HG03066 (cell line): ENCODE measurements around the gene VCL.
"Not testable (repeated sequence)": the region's sequence is repeated elsewhere in the genome, so short reads cannot be mapped to it uniquely, and the experiment has no call there.

Experiments used
- ATAC-seq: cut with Tn5 transposase; IDR thresholded peaks from one replicate; pipeline ENCODE4 v1.9.1; 2021; ENCODE audit warnings: low read depth; ENCODE audit not compliant: unreplicated experiment

The VCL gene

DNA sequence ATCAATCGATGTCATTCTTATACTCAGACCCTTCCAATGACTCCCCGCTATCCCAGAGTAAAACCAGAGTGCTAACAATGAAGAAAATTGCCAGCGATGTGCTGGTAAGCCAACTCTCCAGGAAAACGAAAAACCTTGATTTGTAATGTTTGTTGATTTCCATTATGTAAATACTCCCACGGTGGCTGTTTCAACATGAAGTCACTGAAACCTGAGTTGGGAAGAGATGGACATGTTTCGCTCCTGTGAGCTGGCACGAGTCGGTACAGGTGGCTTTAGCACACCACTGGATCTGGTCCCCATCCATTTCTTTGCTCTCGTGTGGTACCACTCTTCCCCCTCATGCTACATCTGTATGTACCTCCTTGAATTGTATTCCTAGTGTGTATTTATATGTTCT lies 99.9 kb downstream of the VCL start:
- ATAC-seq: no peak

DNA sequence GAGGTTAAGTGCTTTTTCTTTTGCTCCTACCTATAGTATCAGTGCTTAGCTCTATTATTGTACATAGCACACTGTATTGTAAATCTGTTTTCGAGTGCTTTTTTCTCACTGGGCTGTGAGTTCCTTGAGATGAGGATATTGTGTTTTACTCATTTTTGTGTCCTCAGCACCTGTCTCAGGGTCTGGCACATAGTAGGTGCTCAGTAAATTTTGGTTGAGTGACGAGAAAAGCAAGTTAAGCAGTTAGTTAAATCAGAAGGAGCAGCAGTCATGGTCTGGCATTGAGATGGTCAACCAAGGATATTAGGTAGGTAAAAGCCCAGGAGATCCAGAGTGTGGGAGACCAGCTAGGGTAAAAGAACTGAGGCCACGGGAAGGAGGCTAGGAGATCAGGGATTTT lies 101.5 kb downstream of the VCL start:
- no peak for ATAC-seq

DNA sequence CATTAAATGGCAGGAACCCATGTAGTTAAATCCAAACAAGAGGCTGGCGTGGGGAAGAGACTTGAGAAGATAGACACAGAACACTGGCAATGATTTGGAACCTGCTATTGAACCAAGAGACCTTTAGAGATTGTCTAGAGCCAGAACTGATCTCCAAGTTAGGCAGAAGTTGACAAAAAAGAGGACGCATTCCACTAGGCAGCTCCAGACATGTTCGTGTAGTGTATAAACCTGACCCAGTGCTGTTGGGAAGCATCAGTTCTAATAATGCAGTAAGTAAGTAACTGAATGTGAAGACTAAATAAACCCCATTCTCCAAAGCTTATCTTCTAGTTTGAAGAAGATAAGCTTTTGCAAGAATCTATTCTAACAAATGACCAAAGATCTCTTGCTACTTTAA lies 101.9 kb downstream of the VCL start:
- ATAC-seq: no peak

DNA sequence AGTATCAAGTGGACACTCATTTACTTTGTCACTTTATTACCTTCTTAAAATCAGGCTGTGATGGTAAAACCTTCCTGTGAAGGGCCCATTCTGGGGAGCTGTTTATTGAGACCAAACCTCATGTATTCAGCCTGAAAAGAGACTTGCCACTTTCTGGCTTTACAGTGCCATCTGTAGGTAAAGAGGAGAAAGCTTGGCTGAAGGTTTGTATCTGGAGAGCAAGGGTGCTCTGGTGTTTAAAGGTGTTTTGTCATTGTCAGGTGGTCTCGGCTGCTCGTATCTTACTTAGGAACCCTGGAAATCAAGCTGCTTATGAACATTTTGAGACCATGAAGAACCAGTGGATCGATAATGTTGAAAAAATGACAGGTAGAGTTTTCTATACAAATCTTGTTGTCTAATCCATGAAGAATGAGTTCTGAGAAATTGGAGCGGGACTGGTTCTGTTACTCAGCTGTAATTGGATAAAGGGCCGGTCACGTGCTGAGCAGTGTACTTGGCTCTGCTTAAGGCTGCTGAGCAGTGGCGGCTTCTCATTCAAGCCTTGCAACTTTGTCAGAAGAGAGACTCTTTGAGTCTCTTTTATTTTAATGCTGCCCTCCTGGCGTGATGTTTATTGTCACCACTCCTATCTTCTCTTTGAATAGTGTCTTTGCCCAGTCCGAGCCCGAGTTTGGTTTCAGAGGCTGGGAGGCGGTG lies 105.8 kb downstream of the VCL start:
- no peak for ATAC-seq

DNA sequence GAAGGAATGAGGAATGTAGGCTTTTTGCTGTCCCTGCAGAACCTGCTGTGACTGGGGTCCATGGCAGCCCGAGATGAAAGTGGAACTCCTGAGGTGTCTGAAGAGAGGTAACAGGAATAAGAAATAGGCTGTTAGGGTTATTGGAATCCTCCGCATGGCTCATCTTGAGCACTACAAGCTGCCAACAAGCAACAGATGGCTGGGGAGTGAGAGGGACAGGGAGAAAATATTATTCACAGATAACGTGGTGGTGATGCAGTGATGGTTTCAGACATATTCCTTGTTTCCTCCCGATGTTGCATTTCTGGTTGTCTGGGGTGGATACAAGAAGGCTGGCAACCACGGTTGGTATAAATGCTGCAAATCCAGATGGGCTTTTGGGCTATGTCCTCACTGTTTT lies 106.6 kb downstream of the VCL start:
- ATAC-seq: no peak

DNA sequence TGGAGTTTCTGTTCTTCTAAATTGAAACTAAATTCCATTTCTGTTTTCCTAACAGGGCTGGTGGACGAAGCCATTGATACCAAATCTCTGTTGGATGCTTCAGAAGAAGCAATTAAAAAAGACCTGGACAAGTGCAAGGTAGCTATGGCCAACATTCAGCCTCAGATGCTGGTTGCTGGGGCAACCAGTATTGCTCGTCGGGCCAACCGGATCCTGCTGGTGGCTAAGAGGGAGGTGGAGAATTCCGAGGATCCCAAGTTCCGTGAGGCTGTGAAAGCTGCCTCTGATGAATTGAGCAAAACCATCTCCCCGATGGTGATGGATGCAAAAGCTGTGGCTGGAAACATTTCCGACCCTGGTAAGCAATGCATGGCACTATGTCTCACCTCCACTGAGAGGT lies 107.1 kb downstream of the VCL start:
- no peak for ATAC-seq

DNA sequence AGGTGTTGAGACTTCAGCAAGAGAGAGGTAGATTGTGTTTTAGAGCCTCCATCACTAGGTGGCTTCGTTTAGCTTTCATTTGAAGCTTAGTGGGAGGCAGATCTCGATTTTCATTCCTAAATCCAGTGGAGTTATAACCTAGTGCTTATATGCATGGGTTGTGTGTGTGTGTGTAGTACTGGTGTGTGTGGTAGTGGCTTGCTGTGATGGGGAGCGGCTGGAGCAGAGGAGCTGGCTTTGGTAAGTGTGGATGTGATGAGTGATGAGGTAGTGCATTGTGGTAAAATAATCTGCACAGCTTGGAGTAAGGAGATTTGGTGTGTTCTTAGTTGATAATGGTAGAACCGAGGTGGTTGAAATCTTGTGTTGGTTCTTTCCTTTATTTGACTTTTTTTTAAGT lies 109.5 kb downstream of the VCL start:
- ATAC-seq: no peak

DNA sequence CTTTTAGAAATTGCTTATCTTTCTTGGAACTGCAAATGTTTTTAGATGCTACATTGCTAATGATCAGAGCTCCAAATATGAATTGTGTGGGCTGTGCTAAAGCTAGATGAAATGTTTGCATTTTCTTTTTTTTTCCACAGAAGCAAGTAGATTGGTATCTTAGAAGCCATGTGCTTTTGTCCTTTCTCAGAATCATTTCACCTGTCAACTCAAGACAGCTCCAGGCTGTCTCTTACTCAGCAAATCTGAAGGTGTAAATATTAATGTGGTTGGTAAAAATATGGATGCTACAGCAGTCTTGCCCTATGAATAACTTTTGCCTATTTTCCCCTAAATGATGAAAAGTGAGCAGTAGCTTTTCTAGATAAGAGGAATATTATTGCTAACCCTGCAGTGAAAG lies 111.5 kb downstream of the VCL start:
- no peak for ATAC-seq

DNA sequence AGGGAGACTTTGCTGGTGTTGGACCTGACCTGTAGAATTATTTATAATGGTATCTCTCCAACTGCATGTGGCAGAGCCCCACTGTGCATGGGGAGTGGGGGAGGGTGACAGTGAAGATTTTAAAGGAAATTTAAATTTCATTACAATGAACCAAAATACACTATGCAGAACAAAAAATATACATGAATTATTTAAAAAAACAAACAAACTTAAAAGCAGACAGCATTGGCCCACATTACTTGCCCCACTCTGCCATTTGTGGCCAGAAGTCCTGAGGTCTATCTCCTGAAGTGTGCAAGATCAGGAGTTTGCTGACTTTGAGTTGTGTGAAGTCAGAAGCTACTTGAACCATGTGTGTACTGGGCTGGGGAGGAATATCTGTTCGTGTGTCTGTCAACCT lies 112.2 kb downstream of the VCL start:
- no peak for ATAC-seq

DNA sequence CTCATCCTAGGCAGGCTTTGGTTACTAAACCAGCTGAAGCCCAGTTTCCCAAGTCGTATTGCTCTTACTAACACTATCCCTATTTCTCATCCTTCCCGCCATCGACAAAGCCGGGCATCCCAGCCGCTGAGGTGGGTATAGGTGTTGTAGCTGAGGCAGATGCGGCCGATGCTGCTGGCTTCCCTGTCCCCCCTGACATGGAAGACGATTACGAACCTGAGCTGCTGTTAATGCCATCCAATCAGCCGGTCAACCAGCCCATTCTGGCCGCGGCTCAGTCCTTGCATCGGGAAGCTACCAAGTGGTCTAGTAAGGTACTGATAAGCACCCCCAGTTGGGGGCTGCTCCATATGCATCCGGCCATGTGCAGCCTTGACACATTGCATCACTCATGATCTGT lies 113.9 kb downstream of the VCL start:
- no peak for ATAC-seq

DNA sequence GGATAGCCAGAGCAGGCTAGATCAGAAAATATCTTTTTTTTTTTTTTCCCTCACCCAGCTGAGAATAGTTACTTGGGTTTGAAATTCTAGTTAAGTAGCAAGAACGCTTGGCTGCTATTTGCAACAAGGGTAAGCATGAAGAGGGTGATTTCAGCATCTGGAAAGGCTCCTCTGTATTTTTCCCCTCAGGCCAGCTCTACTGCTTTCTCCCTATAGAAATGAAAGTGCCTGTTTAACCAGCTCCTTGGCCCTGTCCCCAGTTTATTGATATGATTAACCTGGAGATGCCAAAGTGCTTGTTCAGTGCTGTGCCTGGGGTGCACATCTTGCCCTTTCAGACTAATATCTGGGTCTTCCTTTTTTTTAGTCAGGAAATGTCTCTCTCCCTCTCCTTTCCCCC lies 115.6 kb downstream of the VCL start:
- no peak for ATAC-seq

DNA sequence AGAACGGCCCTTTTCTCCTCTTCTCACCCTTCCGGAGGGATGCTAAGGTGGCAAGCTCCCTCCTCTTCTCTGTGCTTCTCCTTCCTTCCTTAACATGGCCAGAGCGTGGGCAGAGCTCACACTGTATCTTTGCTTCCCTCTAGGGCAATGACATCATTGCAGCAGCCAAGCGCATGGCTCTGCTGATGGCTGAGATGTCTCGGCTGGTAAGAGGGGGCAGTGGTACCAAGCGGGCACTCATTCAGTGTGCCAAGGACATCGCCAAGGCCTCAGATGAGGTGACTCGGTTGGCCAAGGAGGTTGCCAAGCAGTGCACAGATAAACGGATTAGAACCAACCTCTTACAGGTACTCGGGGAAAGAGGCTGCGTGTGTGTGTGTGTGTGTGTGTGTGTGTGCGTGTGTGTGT lies 116.1 kb downstream of the VCL start:
- no peak for ATAC-seq

DNA sequence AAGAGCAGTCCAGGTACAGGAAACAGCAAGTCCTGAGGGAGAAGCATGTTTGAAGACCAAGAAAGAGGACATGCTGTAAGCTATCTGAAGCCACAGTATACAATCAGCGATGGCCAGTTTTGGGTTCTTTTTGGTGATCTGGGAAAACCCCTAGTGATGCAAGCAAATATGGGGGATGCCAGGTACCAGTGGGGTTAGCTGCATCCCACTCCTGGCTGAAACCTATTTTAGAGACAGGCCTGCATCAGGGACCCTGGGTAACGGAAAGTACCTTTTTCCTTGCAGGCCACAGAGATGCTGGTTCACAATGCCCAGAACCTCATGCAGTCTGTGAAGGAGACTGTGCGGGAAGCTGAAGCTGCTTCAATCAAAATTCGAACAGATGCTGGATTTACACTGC lies 119.8 kb downstream of the VCL start:
- ATAC-seq: no peak

DNA sequence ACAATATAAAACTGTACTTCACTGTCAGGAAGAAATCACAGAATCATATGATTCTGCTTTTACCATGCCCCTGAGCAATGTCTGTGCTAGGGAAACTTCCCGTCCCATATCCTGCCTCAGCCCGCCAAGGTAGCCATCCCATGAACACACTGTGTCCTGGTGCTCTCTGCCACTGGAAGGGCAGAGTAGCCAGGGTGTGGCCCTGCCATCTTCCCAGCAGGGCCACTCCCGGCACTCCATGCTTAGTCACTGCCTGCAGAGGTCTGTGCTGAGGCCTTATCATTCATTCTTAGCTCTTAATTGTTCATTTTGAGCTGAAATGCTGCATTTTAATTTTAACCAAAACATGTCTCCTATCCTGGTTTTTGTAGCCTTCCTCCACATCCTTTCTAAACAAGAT lies 120.9 kb downstream of the VCL start:
- ATAC-seq: no peak

DNA sequence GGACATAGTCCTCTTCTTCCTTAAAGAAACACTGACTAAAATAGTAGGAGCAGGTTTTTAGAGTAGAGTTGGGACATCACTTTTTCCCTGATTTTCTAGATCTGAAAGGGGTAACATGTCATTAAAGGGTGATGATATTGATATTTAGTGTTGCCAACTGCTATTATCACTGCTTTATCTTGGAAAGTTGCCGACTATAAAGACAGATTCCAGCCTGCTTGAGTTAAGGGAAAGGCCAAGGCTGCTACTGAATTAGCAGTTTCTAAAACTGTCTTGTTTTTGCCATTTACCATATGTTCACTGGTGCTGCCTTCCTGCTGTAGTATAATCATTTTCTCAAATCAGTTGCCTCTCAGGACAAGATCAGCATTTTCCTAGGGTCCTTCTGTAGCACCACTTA lies 123.0 kb downstream of the VCL start:
- no peak for ATAC-seq

DNA sequence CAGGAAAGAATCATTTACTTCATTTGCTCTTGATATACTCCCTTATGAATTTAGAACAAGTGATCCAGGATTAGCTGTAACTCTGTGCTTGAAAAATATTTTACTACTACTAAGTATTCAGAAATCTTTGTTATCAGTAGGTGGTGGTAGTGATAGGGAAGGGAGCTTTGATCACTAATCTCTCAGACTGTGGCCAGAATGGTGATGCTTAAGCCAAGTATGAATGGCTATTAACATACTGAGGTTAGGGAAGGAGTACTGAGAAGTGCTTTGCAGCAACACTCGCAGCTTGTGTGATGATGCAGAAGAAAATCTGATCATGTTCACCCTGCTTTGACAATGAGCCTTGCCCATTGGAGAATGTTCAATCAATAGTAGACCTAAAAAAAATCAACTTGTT lies 123.5 kb downstream of the VCL start:
- no peak for ATAC-seq

DNA sequence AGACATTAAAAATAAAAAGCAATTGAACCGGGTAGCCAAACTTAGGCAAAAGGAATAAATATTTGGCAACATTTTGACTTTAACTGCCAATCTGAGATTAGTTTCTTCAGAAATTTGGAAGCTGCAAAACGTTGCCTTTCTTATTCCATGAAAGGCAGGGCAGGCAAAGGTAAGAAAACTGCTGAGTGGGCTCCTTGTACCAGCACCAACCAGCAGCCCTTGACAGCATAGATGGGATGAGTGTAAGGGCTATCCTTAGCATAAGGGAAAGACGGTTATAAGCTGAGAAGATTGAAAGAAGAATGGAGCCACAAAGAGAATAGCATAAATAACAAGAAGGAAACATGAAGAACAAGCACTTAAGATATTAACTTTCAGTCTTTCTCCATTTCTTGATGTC lies 124.1 kb downstream of the VCL start:
- ATAC-seq: no peak

DNA sequence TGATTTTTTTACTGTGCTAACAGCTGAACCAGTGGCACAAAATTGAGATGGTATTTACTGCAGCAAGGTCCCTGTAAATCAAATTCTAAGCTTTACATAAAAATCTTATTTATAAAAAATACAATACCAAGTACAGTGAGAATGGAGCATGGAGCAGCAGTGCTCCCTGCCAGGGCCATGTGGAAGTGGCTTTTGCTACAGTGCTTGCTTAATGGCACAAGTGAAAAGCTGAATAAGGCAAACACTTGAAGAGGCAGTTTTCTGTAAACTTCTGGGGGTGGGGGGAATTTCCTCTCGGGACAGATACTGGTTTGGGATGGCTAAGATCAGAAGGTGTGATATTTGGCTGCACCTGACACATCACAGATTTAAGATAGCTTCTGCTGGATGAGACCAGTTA lies 125.2 kb downstream of the VCL start:
- ATAC-seq: no peak

DNA sequence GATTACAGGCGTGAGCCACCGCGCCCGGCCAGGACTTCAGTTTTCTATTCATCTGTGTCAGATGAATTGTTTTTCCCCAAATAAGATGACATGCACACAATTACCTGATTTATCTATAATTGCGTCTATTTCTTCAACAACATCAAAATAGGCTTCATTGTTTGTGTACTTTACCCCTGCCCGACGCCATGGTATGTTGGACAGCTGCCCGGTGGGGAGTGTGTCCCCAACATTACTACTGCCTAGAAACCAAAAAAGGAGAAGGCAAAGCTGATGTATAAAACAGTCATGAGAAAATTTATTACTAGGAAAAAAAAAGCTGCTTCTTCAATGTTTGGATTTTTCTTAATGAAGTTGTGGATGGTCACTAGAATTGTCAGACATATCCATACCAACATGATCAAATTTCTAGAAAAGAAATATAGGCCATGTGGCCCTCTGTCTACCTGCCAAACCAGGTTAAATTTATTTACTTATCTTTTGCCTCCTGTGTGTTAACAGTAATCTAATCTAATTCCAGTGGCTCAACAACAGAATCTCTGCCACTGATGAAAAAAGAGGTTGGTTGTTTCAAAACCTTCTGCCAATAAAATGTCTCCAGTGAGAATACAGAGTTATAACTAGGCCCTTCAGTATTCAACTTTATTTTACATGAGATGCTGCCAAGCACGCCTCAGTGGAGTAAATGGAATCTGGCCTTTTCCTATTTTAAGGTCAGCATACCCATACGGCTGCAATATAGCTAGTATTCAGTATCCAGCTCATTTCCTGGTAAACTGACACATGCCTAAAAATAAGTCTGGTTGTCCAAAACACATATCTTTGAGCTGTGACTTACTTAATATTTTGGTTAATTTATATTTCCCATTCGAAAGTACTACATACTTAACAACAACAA lies 136.3 kb downstream of the VCL start:
- no peak for ATAC-seq

DNA sequence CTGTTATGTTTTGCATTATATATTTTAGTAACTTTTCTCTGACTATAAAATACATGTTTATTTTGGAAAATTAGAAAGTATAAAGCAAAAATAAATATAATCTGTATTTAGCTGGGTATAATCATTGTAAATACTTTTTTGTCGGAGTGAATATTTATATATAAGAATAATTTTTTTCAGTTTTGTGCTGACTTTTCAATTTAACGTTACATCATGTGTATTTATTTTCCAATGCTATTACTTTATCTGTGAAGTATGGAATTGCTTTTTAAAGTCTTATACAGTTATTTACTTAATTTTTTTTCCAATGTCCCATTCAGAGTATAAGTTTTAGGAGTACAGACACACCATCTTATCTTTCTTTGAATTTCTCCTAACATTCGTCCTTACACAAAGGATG lies 137.5 kb downstream of the VCL start:
- ATAC-seq: no peak

DNA sequence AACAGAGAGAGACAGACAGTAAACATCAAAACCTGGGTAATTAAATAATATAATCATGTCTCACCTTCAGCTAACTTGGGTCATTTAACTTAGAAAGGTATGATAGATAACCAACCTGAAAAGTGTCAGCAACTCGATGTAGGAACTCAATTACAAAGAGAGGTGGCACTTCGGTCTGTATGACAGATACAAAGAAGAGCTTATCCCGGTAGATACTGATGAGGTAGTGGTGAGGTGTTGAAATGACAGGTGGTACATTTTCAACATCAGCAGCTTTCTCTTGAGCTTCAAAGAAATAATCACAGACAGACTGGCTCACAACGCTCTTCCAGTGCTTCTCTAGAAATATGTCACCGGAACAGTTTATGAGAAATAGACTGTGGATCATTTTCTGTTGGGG lies 140.1 kb downstream of the VCL start:
- no peak for ATAC-seq

DNA sequence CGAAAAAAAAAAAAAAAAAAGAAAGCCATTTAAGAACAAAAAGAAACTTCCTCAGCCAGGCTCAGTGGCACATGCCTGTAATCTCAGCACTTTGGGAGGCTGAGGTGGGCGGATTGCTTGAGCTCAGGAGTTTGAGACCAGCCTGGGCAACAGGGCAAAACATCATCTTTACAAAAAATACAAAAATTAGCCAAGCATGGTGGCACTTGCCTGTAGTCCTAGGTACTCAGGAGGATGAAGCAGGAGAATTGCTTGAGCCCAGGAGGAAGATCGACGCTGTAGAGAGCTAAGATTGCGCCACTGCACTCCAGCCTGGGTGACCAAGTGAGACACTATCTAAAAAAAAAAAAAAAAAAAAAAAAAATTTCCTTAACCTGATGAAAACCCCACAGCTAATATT lies 140.7 kb downstream of the VCL start:
- ATAC-seq: not testable (repeated sequence)
